ENCODE results near the gene STPG3. TPM values are rescaled to one million over a fixed set of nuclear protein-coding genes. Genes with fewer than 3 reads are reported as not detected.

The STPG3 gene
- total and polyA plus RNA-seq, 2 of the 13 experiments (the other 11 are each of a cell fraction or from before 2014, with no cell fraction given): not detected

DNA sequence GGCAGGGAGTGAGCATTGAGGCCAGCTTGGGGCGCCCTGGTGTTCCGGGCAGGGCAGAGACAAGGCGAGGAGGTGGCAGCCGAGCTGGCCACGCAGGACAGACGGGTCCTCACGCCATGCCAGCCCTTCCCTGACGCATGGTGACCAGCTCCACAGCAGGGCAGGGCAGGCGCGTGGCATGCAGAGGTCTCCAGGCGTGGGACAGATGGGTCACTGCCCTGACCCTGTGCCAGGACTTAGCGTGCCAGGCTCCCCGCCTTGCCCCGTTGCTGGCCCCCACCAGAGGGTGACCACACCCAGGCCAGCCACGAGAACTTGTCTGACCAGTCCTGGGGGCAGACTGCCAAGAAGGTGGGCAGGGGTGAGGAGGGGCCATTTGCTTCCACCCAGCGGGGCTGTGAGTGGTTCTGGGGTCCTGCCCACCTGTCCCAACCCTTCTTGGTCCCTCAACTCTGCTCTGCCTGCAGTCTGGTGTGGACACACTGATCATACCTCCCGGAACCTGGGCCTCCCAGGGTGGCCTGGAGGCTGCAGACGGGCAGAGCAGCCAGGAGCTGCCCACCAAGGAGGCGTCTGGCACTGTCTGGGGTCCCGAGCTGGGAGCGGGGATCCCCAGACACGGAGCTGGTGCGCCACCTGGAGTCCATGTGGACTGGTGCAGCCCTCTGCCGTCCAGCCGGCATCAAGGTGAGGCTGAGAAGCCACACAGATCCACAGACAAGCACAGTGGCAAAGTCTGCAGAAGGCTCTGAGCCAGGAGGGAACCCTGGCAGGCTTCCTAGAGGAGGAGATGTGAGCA is 23.8 kb upstream of the STPG3 start, which contains the start of gene RNF224 (continued):
- TF ChIP-seq, protein P1, sequence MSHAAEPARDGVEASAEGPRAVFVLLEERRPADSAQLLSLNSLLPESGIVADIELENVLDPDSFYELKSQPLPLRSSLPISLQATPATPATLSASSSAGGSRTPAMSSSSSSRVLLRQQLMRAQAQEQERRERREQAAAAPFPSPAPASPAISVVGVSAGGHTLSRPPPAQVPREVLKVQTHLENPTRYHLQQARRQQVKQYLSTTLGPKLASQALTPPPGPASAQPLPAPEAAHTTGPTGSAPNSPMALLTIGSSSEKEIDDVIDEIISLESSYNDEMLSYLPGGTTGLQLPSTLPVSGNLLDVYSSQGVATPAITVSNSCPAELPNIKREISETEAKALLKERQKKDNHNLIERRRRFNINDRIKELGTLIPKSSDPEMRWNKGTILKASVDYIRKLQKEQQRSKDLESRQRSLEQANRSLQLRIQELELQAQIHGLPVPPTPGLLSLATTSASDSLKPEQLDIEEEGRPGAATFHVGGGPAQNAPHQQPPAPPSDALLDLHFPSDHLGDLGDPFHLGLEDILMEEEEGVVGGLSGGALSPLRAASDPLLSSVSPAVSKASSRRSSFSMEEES (CRISPR knock-in tag; IDR thresholded peaks at IDR 0.05): 0 out of 2 replicates have a peak, but pooled peaks have one; percentile 15
- TF ChIP-seq, protein P2, sequence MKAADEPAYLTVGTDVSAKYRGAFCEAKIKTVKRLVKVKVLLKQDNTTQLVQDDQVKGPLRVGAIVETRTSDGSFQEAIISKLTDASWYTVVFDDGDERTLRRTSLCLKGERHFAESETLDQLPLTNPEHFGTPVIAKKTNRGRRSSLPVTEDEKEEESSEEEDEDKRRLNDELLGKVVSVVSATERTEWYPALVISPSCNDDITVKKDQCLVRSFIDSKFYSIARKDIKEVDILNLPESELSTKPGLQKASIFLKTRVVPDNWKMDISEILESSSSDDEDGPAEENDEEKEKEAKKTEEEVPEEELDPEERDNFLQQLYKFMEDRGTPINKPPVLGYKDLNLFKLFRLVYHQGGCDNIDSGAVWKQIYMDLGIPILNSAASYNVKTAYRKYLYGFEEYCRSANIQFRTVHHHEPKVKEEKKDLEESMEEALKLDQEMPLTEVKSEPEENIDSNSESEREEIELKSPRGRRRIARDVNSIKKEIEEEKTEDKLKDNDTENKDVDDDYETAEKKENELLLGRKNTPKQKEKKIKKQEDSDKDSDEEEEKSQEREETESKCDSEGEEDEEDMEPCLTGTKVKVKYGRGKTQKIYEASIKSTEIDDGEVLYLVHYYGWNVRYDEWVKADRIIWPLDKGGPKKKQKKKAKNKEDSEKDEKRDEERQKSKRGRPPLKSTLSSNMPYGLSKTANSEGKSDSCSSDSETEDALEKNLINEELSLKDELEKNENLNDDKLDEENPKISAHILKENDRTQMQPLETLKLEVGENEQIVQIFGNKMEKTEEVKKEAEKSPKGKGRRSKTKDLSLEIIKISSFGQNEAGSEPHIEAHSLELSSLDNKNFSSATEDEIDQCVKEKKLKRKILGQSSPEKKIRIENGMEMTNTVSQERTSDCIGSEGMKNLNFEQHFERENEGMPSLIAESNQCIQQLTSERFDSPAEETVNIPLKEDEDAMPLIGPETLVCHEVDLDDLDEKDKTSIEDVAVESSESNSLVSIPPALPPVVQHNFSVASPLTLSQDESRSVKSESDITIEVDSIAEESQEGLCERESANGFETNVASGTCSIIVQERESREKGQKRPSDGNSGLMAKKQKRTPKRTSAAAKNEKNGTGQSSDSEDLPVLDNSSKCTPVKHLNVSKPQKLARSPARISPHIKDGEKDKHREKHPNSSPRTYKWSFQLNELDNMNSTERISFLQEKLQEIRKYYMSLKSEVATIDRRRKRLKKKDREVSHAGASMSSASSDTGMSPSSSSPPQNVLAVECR (CRISPR knock-in tag; IDR thresholded peaks at IDR 0.05; ENCODE audit: borderline replicate concordance): peak; percentile 29; the same call in 1 of the 2 replicates
- TF ChIP-seq MEIS2 (CRISPR knock-in tag; IDR thresholded peaks at IDR 0.05): peak; percentile 40; the same call in 1 of the 2 replicates
- TF ChIP-seq, protein P3, sequence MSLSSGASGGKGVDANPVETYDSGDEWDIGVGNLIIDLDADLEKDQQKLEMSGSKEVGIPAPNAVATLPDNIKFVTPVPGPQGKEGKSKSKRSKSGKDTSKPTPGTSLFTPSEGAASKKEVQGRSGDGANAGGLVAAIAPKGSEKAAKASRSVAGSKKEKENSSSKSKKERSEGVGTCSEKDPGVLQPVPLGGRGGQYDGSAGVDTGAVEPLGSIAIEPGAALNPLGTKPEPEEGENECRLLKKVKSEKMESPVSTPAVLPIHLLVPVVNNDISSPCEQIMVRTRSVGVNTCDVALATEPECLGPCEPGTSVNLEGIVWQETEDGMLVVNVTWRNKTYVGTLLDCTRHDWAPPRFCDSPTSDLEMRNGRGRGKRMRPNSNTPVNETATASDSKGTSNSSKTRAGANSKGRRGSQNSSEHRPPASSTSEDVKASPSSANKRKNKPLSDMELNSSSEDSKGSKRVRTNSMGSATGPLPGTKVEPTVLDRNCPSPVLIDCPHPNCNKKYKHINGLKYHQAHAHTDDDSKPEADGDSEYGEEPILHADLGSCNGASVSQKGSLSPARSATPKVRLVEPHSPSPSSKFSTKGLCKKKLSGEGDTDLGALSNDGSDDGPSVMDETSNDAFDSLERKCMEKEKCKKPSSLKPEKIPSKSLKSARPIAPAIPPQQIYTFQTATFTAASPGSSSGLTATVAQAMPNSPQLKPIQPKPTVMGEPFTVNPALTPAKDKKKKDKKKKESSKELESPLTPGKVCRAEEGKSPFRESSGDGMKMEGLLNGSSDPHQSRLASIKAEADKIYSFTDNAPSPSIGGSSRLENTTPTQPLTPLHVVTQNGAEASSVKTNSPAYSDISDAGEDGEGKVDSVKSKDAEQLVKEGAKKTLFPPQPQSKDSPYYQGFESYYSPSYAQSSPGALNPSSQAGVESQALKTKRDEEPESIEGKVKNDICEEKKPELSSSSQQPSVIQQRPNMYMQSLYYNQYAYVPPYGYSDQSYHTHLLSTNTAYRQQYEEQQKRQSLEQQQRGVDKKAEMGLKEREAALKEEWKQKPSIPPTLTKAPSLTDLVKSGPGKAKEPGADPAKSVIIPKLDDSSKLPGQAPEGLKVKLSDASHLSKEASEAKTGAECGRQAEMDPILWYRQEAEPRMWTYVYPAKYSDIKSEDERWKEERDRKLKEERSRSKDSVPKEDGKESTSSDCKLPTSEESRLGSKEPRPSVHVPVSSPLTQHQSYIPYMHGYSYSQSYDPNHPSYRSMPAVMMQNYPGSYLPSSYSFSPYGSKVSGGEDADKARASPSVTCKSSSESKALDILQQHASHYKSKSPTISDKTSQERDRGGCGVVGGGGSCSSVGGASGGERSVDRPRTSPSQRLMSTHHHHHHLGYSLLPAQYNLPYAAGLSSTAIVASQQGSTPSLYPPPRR (CRISPR knock-in tag; IDR thresholded peaks at IDR 0.05; ENCODE audit: borderline replicate concordance): no peak
- TF ChIP-seq ZNF788 (CRISPR knock-in tag; IDR thresholded peaks at IDR 0.05; ENCODE audit: borderline replicate concordance): no peak
- TF ChIP-seq FOSL2 (CRISPR knock-in tag; IDR thresholded peaks at IDR 0.05): peak; percentile 10
- TF ChIP-seq TGIF2 (CRISPR knock-in tag; IDR thresholded peaks at IDR 0.05): no peak
- TF ChIP-seq TARDBP (CRISPR knock-in tag; IDR thresholded peaks at IDR 0.05): peak; percentile 26; the same call in 1 of the 2 replicates
- no peak for TF ChIP-seq HOXA7 (CRISPR knock-in tag; IDR thresholded peaks at IDR 0.05)
- 0 out of 2 replicates have a peak, but pooled peaks have one; percentile 28 for TF ChIP-seq ZNF225 (CRISPR knock-in tag; IDR thresholded peaks at IDR 0.05)
- no peak for TF ChIP-seq ZNF563 (CRISPR knock-in tag; IDR thresholded peaks at IDR 0.05)
- TF ChIP-seq MEIS1 (CRISPR knock-in tag; IDR thresholded peaks at IDR 0.05; ENCODE audit: borderline replicate concordance): no peak
- no peak for TF ChIP-seq EZH2 (conservative IDR thresholded peaks at IDR 0.05; ENCODE audit: low read depth, low read length)
- no peak for TF ChIP-seq MAFF (IDR thresholded peaks at IDR 0.05; ENCODE audit: low read depth, low read length)
- TF ChIP-seq THAP11 (CRISPR knock-in tag; IDR thresholded peaks at IDR 0.05): peak; percentile 43; the same call in 1 of the 2 replicates
- TF ChIP-seq ARNT (IDR thresholded peaks at IDR 0.05): no peak
- no peak; the same call in 1 of the 2 replicates for TF ChIP-seq HOXA5 (CRISPR knock-in tag; IDR thresholded peaks at IDR 0.05)

Measured in HepG2 (cell line).